Kidney (tissue), 14 donors: Measurements from ENCODE around the gene EFNA2. TPM values are rescaled to one million over a fixed set of nuclear protein-coding genes. Genes with fewer than 3 reads are reported as not detected.

Source experiments
- DNase-seq, 5 donors: peaks; one replicate each; pipeline ENCODE4 v3.0.0-alpha.2; 2013 to 2020
- FAIRE-seq: peaks from 2 replicates; lab custom pipeline; 2012; peaks lifted over from hg19 to GRCh38; lab: Jason Lieb, UNC
- H3K27ac ChIP-seq, 2 donors: one replicate each; pipeline ENCODE4 v1.7.0; 2013; ENCODE audit warnings: low read depth in 2 of 2, low read length in 2 of 2, inconsistent platforms in 1 of 2
- H3K27me3 ChIP-seq: one replicate; pipeline ENCODE4 v1.7.1; 2013; ENCODE audit warnings: low read length, inconsistent platforms; ENCODE audit not compliant: control insufficient read depth, insufficient read depth
- H3K36me3 ChIP-seq, 3 donors: one replicate each; pipeline versions ENCODE4 v1.7.0 to v1.7.1; 2013; ENCODE audit warnings: low read length in 3 of 3, control low read depth in 1 of 3, inconsistent platforms in 1 of 3; ENCODE audit not compliant: insufficient read depth in 3 of 3, control insufficient read depth in 2 of 3
- H3K4me1 ChIP-seq, 3 donors: one replicate each; pipeline versions ENCODE4 v1.7.0 to v1.7.1; 2013; ENCODE audit warnings: low read length in 3 of 3, inconsistent platforms in 1 of 3, low read depth in 1 of 3; ENCODE audit not compliant: control insufficient read depth in 2 of 3, insufficient read depth in 2 of 3
- H3K4me3 ChIP-seq, 3 donors: one replicate each; pipeline versions ENCODE4 v1.7.0 to v1.8.1; 2013; ENCODE audit warnings: low read length in 3 of 3, control low read depth in 1 of 3, inconsistent platforms in 1 of 3
- H3K9ac ChIP-seq, 3 donors: one replicate each; pipeline versions ENCODE4 v1.7.0 to v1.7.1; 2013; ENCODE audit warnings: low read length in 3 of 3, control low read depth in 1 of 3, inconsistent platforms in 1 of 3
- H3K9me3 ChIP-seq, 3 donors: one replicate each; pipeline versions ENCODE4 v1.7.0 to v1.7.1; 2013; ENCODE audit warnings: low read length in 3 of 3, control low read depth in 1 of 3, inconsistent platforms in 1 of 3; ENCODE audit not compliant: control insufficient read depth in 2 of 3, insufficient read depth in 1 of 3
- intact Hi-C: fragments of 100-400 bp; cut with DNase I; formaldehyde crosslinking; loops from one replicate; pipeline ENCODE4 v1.11.1; 2022
- polyA plus RNA-seq: library from polyadenylated mRNA; stranded (reverse); fragments of 350-450 nt; fragmentation: Illumina TruSeq; extraction: RNeasy Lipid Tissue Mini Kit (QIAGEN cat#74804); gene quantifications from one replicate; pipeline ENCODE4 v1.2.3, GENCODE V29; 2014; ENCODE audit warnings: low read depth, low replicate concordance; ENCODE audit not compliant: insufficient read depth
- total RNA-seq: library from RNA; stranded (reverse); fragmentation: NEBNext Ultra II Directional; extraction: Animal tissue kit (Norgen Biotek cat#: 25700); gene quantifications from one replicate; pipeline ENCODE4 v1.2.1, GENCODE V29; 2021
- TF ChIP-seq, protein P1 (sequence below): IDR thresholded peaks from 3 replicates; pipeline ENCODE4 v1.5.1; 2012; ENCODE audit warnings: mild to moderate bottlenecking, moderate library complexity, borderline replicate concordance; ENCODE audit not compliant: insufficient read depth; ENCODE audit errors: extremely low read depth
- donor health status: control.
- donor health status: control.
- donor health status: control.
- donor health status: control.
- donor health status: control.
- donor health status: DM: yes; HTN: yes; CAD: no.
- donor health status: Normal renal cell carcinoma (clear cell type).

EFNA2 gene
- total and polyA plus RNA-seq, 2 donors from 2014 or later, result not detected

DNA sequence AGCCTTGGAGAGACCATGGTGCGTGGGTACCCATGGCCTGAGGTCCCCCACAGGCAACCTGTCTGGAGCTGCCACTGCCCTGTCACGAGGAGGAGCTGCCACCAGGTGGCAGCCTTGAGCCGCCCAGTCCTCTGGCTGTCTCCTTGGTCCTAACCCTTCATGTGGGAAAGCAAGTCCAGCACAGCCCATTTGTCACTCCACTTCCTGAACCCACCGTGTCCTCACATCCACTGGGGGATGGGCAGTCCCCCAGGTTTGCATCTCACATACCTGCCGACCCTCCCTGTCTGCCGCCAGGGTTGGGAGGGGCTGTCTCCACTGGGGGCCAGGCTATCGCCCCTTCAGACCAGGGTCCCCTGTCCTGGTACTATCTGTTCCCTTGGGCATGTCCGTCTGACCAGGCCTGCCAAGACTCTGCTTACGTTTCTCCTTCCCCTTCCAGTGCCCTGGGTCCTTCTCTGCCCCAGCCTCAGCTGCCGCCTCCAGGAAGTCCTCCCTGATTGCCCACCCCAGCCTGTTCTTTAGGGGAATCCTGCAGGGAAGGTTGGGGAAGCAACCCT is 5.8 kb upstream of the EFNA2 start:
- H3K4me1 ChIP-seq, result peaks cover 0 to 12% (median 0%) of the 10 kb centered on the region in 3 donors
- FAIRE-seq (no peak), DNase-seq (peak; percentile 90 to 94 (median 91))
- H3K4me3 ChIP-seq, result no peak overlapping the region
- TF ChIP-seq, protein P1, sequence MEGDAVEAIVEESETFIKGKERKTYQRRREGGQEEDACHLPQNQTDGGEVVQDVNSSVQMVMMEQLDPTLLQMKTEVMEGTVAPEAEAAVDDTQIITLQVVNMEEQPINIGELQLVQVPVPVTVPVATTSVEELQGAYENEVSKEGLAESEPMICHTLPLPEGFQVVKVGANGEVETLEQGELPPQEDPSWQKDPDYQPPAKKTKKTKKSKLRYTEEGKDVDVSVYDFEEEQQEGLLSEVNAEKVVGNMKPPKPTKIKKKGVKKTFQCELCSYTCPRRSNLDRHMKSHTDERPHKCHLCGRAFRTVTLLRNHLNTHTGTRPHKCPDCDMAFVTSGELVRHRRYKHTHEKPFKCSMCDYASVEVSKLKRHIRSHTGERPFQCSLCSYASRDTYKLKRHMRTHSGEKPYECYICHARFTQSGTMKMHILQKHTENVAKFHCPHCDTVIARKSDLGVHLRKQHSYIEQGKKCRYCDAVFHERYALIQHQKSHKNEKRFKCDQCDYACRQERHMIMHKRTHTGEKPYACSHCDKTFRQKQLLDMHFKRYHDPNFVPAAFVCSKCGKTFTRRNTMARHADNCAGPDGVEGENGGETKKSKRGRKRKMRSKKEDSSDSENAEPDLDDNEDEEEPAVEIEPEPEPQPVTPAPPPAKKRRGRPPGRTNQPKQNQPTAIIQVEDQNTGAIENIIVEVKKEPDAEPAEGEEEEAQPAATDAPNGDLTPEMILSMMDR, result peak; percentile 97
- no peak overlapping the region for H3K9ac ChIP-seq
- H3K9me3 ChIP-seq, result no peaks in the 10 kb centered on the region
- intact Hi-C loops, result no loop called here
- peaks cover 0 to 8% (median 0%) of the 10 kb centered on the region in 3 donors for H3K36me3 ChIP-seq
- no peak overlapping the region for H3K27ac ChIP-seq
- H3K27me3 ChIP-seq, result no peaks in the 10 kb centered on the region

DNA sequence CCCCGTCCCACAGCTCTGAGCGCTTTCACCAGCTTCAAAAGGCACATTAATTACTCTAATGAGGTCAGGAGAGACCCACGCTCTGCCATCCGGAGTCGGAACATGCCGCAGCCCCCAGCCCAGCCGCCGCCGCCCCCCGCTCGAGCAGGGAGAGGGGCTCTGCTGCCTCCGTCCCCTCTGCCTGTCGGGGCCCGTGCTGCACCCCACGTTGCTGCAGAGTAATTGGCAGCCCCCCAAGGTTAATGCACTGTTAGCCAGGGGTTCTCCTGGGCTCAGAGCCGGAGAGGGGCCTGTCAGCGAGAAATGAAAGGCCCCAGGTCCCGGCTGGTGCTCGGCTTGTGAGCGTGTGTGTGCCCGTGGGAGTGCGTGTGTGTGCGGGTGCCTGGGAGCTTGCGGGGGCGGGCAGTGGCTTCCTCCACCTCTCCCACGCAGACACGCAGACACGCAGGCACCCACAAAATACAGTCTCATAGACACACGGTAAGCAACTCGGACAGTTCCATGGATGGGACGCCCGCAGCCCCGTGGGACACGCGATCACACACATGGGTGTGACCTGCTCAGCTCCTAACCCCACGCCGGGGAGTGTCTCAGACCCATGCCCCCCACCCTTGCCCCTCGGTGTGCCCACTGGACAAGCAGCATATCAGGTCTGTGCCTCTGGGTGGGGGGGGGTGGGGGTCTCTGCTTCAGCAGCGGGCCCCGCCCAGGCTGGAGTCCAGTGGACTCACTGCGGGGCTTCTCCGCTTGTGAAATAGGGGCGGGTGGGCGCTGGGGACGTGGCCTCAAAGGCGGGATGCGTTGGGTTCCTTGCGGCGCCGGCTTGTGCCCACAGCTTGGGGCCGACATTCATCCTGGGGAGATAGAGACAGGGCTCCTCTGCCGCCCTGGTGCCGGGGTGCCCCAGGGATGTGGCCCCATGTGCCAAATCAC is 4.8 kb upstream of the EFNA2 start:
- intact Hi-C loops, result no loop called here
- DNase-seq, result peak in 2 of 5 donors; percentile 65 to 74
- H3K4me3 ChIP-seq, result no peak overlapping the region
- peaks cover 0 to 9% (median 0%) of the 10 kb centered on the region in 3 donors for H3K4me1 ChIP-seq
- TF ChIP-seq, protein P1, result no peak
- H3K9ac ChIP-seq, result no peak overlapping the region
- peaks cover 0 to 8% (median 0%) of the 10 kb centered on the region in 3 donors for H3K36me3 ChIP-seq
- H3K27ac ChIP-seq, result no peak overlapping the region
- H3K27me3 ChIP-seq, result no peaks in the 10 kb centered on the region
- no peaks in the 10 kb centered on the region for H3K9me3 ChIP-seq
- FAIRE-seq, result no peak

DNA sequence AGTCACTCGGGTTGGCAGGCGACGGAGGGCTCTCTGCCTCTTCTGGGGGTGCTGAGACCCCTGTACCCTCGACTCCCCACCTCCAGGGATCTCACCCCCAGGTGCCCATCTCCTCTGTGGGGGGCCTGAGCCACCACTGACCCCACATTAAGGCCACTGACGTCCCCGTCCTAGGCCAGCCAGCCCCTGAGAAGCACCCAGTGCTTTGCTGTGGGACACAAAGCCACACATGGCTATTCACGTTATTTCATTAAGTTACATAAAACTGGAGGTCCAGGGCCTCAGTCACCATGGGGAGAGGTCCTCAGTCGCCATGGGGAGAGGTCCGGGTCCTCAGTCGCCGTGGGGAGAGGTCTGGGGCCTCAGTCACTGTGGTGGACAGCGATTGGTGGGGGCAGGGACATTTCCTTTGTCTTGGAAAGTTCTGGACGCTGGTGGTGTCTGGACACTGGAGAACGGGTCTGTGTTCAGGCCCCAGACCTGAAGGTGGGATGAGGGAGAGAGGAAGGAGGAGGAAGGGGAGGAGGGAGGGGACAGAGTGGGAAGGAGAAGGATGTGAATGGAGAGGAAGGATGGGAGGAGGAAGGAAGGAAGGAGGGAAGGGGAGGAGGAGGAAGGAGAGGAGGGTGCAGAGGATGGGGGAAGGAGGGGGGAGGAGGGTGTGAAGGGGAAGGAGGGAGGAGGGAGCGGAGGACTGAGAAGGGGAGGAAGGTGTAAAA is 3.9 kb upstream of the EFNA2 start:
- H3K27me3 ChIP-seq, result no peaks in the 10 kb centered on the region
- H3K4me3 ChIP-seq, result no peak overlapping the region
- DNase-seq, result peak in 1 of 5 donors; percentile 55
- H3K9me3 ChIP-seq, result no peaks in the 10 kb centered on the region
- no peak overlapping the region for H3K9ac ChIP-seq
- no peak for FAIRE-seq
- TF ChIP-seq, protein P1, result no peak
- H3K27ac ChIP-seq, result no peak overlapping the region
- intact Hi-C loops, result no loop called here
- H3K36me3 ChIP-seq, result peaks cover 0 to 8% (median 0%) of the 10 kb centered on the region in 3 donors
- peaks cover 0 to 2% (median 0%) of the 10 kb centered on the region in 3 donors for H3K4me1 ChIP-seq
